RWPE2 (cell line): ENCODE results near the gene SGK2.

Experiments used
- ATAC-seq: fragments of 200-7000 bp; cut with Tn5 transposase; 3 replicates; pipeline ENCODE4 v1.9.1; 2021; ENCODE audit warnings: low read depth
- DNase-seq: peaks from one replicate; pipeline ENCODE4 v3.0.0-alpha.2; 2020; ENCODE audit warnings: low spot score
- H3K27ac ChIP-seq: fragments of 450-650 bp; 2 replicates; pipeline ENCODE4 v1.5.1; 2017; ENCODE audit warnings: mild to moderate bottlenecking; ENCODE audit not compliant: poor library complexity, severe bottlenecking
- H3K27me3 ChIP-seq: fragments of 250-450 bp; sonication (Bioruptor Pico); 2 replicates; pipeline ENCODE4 v1.5.1; 2021; ENCODE audit warnings: mild to moderate bottlenecking, moderate library complexity; ENCODE audit not compliant: insufficient read depth, poor library complexity, severe bottlenecking
- H3K36me3 ChIP-seq: fragments of 250-450 bp; sonication (Bioruptor Pico); 2 replicates; pipeline ENCODE4 v1.5.1; 2020; ENCODE audit warnings: low read depth, mild to moderate bottlenecking, moderate library complexity
- H3K4me1 ChIP-seq: fragments of 250-450 bp; sonication (Bioruptor Pico); 2 replicates; pipeline ENCODE4 v1.5.1; 2021; ENCODE audit warnings: mild to moderate bottlenecking, moderate library complexity; ENCODE audit not compliant: insufficient read depth, poor library complexity, severe bottlenecking
- H3K4me3 ChIP-seq: fragments of 250-450 bp; sonication (Bioruptor Pico); 2 replicates; pipeline ENCODE4 v1.5.1; 2021; ENCODE audit warnings: mild to moderate bottlenecking, moderate library complexity; ENCODE audit not compliant: severe bottlenecking
- H3K9me3 ChIP-seq: fragments of 250-450 bp; sonication (Bioruptor Pico); 2 replicates; pipeline ENCODE4 v1.5.1; 2021; ENCODE audit warnings: mild to moderate bottlenecking, moderate library complexity; ENCODE audit not compliant: severe bottlenecking
- TF ChIP-seq, protein P1 (sequence below): fragments of 450-650 bp; IDR thresholded peaks from one replicate; pipeline ENCODE4 v1.5.1; 2017; ENCODE audit warnings: mild to moderate bottlenecking, moderate library complexity; ENCODE audit not compliant: poor library complexity, severe bottlenecking

Gene SGK2

DNA sequence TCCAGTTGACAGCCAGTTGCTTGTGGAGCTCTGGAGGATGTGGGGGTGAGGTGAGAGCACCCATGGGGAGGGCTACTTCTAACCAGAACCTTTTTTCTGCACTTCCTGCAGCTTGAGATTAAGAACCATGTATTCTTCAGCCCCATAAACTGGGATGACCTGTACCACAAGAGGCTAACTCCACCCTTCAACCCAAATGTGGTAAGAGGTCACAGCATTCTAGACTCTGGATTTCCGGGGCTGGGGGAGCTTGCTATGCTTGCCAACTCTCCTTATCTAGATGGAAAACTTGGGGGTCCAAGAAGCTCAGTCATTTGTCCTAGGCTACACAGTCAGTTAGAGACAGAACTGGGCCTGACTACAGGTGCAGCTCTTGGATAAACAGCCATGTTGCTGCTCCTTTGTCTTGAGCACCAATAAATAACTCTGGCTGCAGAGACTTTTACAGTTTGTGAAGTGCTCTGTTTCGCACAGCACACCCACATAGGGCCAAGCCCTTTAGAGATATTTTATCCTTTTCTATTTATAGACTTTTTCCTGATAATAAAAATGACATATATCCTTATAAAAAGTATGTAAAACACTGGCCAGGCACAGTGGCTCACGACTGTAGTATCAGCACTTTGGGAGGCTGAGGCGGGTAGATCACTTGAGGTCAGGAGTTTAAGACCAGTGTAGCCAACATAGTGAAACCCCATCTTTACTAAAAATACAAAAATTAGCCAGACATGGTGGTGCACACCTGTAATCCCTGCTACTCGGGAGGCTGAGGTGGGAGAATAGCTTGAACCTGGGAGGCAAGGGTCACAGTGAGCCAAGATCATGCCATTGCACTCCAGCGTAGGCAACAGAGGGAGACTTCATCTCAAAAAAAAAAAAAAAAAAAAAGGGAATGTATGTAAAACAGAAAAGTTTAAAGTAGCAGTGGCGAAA, 21.3 kb downstream of the SGK2 start:
- ATAC-seq: no peak
- no peak for DNase-seq
- Histone ChIP-seq H3K4me3 (no peak overlapping the region), H3K9me3 (no peaks in the 10 kb centered on the region), H3K36me3 (no peaks in the 10 kb centered on the region), H3K27me3 (no peaks in the 10 kb centered on the region), H3K27ac (no peak overlapping the region), H3K4me1 (no peaks in the 10 kb centered on the region)
- TF ChIP-seq, protein P1, sequence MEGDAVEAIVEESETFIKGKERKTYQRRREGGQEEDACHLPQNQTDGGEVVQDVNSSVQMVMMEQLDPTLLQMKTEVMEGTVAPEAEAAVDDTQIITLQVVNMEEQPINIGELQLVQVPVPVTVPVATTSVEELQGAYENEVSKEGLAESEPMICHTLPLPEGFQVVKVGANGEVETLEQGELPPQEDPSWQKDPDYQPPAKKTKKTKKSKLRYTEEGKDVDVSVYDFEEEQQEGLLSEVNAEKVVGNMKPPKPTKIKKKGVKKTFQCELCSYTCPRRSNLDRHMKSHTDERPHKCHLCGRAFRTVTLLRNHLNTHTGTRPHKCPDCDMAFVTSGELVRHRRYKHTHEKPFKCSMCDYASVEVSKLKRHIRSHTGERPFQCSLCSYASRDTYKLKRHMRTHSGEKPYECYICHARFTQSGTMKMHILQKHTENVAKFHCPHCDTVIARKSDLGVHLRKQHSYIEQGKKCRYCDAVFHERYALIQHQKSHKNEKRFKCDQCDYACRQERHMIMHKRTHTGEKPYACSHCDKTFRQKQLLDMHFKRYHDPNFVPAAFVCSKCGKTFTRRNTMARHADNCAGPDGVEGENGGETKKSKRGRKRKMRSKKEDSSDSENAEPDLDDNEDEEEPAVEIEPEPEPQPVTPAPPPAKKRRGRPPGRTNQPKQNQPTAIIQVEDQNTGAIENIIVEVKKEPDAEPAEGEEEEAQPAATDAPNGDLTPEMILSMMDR: no peak

DNA sequence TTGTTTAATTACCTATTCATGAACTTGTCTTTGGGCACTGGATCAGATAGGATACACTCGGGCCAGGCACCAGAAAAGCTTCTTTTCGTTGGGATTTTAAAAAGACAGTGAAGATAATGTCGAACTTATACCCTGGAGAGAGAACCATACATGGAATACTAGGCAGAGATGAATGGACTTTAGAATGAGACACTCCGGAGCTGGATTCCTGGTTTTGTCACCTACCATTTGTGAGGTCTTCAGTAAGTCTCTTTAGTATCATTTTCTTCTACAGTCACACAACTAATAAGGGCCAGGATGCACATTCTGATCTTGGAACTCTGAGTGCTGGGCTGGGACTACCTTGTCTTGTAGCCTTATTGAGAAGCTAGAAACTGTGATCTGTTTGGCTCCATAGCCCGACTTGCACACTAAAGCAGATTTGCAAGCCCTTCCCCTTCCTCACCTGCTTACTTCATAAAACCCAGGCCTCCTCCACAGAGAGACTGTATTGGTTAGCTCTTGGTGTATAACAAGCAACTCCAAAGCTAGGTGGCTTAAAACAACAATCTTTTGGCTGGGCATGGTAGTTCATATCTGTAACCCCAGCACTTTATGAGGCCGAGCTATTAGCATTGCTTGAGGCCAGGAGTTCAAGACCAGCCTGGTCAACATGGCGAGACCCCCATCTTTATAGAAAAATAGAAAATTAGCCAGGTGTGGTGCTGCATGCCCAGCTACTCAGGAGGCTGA, 24.5 kb downstream of the SGK2 start:
- no peak overlapping the region for H3K27ac ChIP-seq
- ATAC-seq (no peak), DNase-seq (no peak)
- no peaks in the 10 kb centered on the region for H3K9me3 ChIP-seq
- H3K4me3 ChIP-seq: no peak overlapping the region
- no peaks in the 10 kb centered on the region for H3K27me3 ChIP-seq
- TF ChIP-seq, protein P1: no peak
- H3K4me1 ChIP-seq: no peaks in the 10 kb centered on the region
- H3K36me3 ChIP-seq: no peaks in the 10 kb centered on the region

DNA sequence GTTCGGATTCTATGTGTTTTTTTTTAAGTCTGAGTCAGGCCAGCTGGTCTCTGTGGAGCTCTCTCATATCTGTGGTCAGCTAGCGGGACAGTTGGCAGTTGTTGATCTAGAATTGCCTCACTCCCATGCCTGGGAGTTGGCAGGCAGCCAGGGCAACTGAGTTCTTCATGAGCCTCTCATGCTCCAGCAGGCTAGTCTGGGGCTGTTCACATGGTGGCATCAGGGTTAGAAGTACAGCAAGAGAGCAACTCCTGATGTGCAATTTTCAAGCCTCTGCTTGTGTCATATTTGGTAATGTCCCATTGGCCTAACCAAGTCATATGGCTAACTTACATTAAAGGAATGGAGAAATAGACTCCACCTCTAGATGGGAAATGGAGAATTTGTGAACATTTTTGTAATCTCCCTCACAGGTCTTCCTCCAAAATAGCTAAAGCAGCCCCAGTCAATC, 25.2 kb downstream of the SGK2 start:
- H3K27me3 ChIP-seq: no peaks in the 10 kb centered on the region
- H3K27ac ChIP-seq: no peak overlapping the region
- ATAC-seq (peak; percentile 87), DNase-seq (peak; percentile 95)
- H3K36me3 ChIP-seq: no peaks in the 10 kb centered on the region
- TF ChIP-seq, protein P1: no peak
- H3K4me1 ChIP-seq: no peaks in the 10 kb centered on the region
- H3K4me3 ChIP-seq: no peak overlapping the region
- H3K9me3 ChIP-seq: no peaks in the 10 kb centered on the region

DNA sequence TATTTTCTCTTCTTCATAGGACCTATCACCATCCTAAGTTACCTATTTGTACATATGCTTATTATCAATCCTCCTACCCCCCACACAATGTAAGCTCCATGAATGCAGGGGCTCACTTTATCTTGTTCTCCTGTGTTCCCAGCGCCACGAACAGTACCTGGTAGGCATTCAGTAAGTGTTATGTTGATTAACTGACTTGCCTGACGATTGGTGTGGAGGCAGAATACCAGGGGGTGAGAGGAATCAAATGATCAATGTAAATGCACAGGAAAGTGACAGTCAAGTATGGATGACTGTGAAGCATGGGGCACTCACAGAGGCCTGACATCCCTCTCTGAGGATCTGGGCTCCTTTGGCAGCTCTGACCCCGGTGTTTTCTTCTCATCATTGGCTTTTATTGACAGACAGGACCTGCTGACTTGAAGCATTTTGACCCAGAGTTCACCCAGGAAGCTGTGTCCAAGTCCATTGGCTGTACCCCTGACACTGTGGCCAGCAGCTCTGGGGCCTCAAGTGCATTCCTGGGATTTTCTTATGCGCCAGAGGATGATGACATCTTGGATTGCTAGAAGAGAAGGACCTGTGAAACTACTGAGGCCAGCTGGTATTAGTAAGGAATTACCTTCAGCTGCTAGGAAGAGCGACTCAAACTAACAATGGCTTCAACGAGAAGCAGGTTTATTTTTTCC, 25.8 kb downstream of the SGK2 start:
- H3K36me3 ChIP-seq: no peaks in the 10 kb centered on the region

More for the DNA sequence above, 25.8 kb downstream of the SGK2 start:
- H3K27me3 ChIP-seq: no peaks in the 10 kb centered on the region
- no peak overlapping the region for H3K27ac ChIP-seq
- no peak overlapping the region for H3K4me3 ChIP-seq
- ATAC-seq (no peak), DNase-seq (no peak)
- no peaks in the 10 kb centered on the region for H3K4me1 ChIP-seq
- H3K9me3 ChIP-seq: no peaks in the 10 kb centered on the region
- TF ChIP-seq, protein P1: no peak
